ENCODE data around the gene MVB12B.

DNA sequence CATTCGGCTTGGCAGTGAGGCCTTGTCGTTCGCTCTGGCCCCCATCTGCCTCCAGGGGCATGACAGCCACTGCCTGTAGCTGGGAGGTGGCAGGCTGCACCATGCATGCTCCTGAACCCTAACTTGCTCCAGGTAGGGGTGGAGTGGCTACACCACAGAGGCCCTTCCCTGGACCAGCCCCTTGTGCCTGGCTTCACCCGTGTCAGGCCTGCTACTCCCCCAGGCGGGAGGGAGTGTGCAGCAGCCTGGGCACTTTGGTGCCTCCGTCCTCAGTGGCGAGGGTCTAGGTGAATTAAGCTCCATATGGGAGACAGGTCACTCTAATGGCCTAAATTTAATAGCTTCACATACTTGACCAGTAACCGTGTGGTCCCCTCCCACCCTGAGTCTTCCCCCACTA is 227.7 kb downstream of the MVB12B start:
- TF ChIP-seq CTCF (IDR thresholded peaks at IDR 0.05; ENCODE audit: low read depth, low read length), result no peak
- no peak for TF ChIP-seq EZH2phosphoT487 (IDR thresholded peaks at IDR 0.05; ENCODE audit: low read depth)

All from OCI-LY3 (cell line).